Endothelial cell of umbilical vein (primary cell): ENCODE data around the gene PLXNB2. TPM values are rescaled to one million over a fixed set of nuclear protein-coding genes. Genes with fewer than 3 reads are reported as not detected.

ENCODE experiments used
- BruUV-seq: library from RNA; stranded (reverse); fragments of 400-500 nt; replicated peaks from 2 replicates; lab custom pipeline; 2021; lab: Mats Ljungman, UMichigan
- CTCF ChIA-PET: fragments of 300-600, 350-600 bp; sonication (Branson Sonifier 250); formaldehyde crosslinking; loops from one replicate; lab custom pipeline; 2021; ENCODE audit warnings: antibody characterized with exemption, inconsistent platforms; lab: Charles Lee
- POLR2A ChIA-PET: fragments of 300-600, 350-600 bp; sonication (Branson Sonifier 250); formaldehyde crosslinking; loops from one replicate; lab custom pipeline; 2021; ENCODE audit warnings: antibody characterized with exemption, inconsistent platforms; lab: Charles Lee
- DNase-seq: peaks from one replicate; pipeline ENCODE4 v3.0.0-alpha.2; 2011; ENCODE audit warnings: low read depth, low spot score
- FAIRE-seq: peaks from 2 replicates; lab custom pipeline; 2011; peaks lifted over from hg19 to GRCh38; lab: Jason Lieb, UNC
- H2AFZ ChIP-seq: 2 replicates; pipeline ENCODE4 v1.6.0; 2012; ENCODE audit warnings: low read depth, low read length, control low read depth, inconsistent platforms
- H3K27ac ChIP-seq: 2 replicates; pipeline ENCODE4 v1.5.1; 2011; ENCODE audit warnings: low read depth, mild to moderate bottlenecking, control low read depth, low read length, moderate library complexity; ENCODE audit not compliant: insufficient read depth
- H3K27me3 ChIP-seq, 2 experiments: 2 replicates each; pipeline versions ENCODE4 v1.6.0 to v1.6.1; 2011; ENCODE audit warnings: low read length in 2 of 2, mixed read lengths in 1 of 2; ENCODE audit not compliant: control insufficient read depth in 2 of 2, insufficient read depth in 2 of 2
- H3K36me3 ChIP-seq, 2 experiments: 2 replicates in 1 of 2; 3 replicates in 1 of 2; pipeline ENCODE4 v1.5.1; 2011; ENCODE audit warnings: low read length in 2 of 2, mild to moderate bottlenecking in 1 of 2, moderate library complexity in 1 of 2; ENCODE audit not compliant: control insufficient read depth in 2 of 2, insufficient read depth in 2 of 2; ENCODE audit errors: extremely low read depth in 1 of 2
- H3K4me1 ChIP-seq: 3 replicates; pipeline ENCODE4 v1.5.1; 2011; ENCODE audit warnings: mild to moderate bottlenecking, low read length; ENCODE audit not compliant: control insufficient read depth, insufficient read depth; ENCODE audit errors: extremely low read depth
- H3K4me2 ChIP-seq: 2 replicates; pipeline ENCODE4 v1.6.1; 2011; ENCODE audit warnings: low read length, control low read depth, mixed read lengths; ENCODE audit not compliant: insufficient read depth
- H3K4me3 ChIP-seq, 3 experiments: fragments of 200-600 bp in 1 of 3; sonication (generic), shearing (Covaris generic) in 1 of 3; replicated peaks in 1 of 3; 2 replicates each; pipeline ENCODE4 v1.5.1; 2011 to 2016; ENCODE audit warnings: control low read depth in 3 of 3, low read length in 3 of 3, mild to moderate bottlenecking in 2 of 3, inconsistent platforms in 1 of 3, low read depth in 1 of 3, moderate library complexity in 1 of 3; ENCODE audit not compliant: insufficient read depth in 1 of 3
- H3K79me2 ChIP-seq: 2 replicates; pipeline ENCODE4 v1.6.0; 2012; ENCODE audit warnings: low read length, inconsistent platforms; ENCODE audit not compliant: control insufficient read depth, insufficient read depth
- H3K9ac ChIP-seq: replicated peaks from 2 replicates; pipeline ENCODE3; 2011; ENCODE audit warnings: low read length, control low read depth; ENCODE audit not compliant: insufficient read depth; ENCODE audit errors: extremely low read depth
- H3K9me1 ChIP-seq: replicated peaks from 3 replicates; pipeline ENCODE4 v1.6.0; 2011; ENCODE audit warnings: mild to moderate bottlenecking, low read length; ENCODE audit not compliant: control insufficient read depth, insufficient read depth; ENCODE audit errors: extremely low read depth
- H3K9me3 ChIP-seq: replicated peaks from 2 replicates; pipeline ENCODE4 v1.5.1; 2012; ENCODE audit warnings: low read length, inconsistent platforms; ENCODE audit not compliant: control insufficient read depth, insufficient read depth
- H4K20me1 ChIP-seq: replicated peaks from 2 replicates; pipeline ENCODE3; 2011; ENCODE audit warnings: mild to moderate bottlenecking, low read length; ENCODE audit not compliant: control insufficient read depth, insufficient read depth; ENCODE audit errors: extremely low read depth
- GATA2 ChIP-seq: IDR thresholded peaks from 2 replicates; pipeline ENCODE4 v1.7.0; 2011; ENCODE audit warnings: low read depth, mild to moderate bottlenecking, moderate library complexity, mixed read lengths, low read length; ENCODE audit not compliant: insufficient read length, insufficient read depth
- JUN ChIP-seq: IDR thresholded peaks from 2 replicates; pipeline ENCODE4 v1.6.1; 2011; ENCODE audit warnings: borderline replicate concordance, low read depth; ENCODE audit not compliant: insufficient read length, insufficient read depth
- MYC ChIP-seq: IDR thresholded peaks from one replicate; pipeline ENCODE4 v1.6.1; 2011; ENCODE audit warnings: mild to moderate bottlenecking, low read depth, low read length
- dilution Hi-C: fragments of 300-500 bp; cut with MboI; formaldehyde crosslinking; loops from one replicate; pipeline ENCODE4 v1.15.0; 2019; ENCODE audit warnings: low sequenced_read_pairs; ENCODE audit not compliant: extremely low pct_ligation_motif_present
- intact Hi-C: fragments of 100-400 bp; cut with micrococcal nuclease; formaldehyde crosslinking; loops from one replicate; pipeline ENCODE4 v1.10.0; 2022
- polyA plus RNA-seq, 4 experiments: library from polyadenylated mRNA; depleted of rRNA in 3 of 4; stranded (reverse) in 3 of 4; unstranded in 1 of 4; fragments of >200 nt; gene quantifications; 2 replicates each; pipeline versions ENCODE4 v1.2.1 to v1.2.3, GENCODE V29; 2011 to 2012; ENCODE audit warnings: missing spikeins in 1 of 4
- total RNA-seq: library from RNA; stranded (reverse); gene quantifications from 2 replicates; pipeline ENCODE4 v1.2.3, GENCODE V29; 2021
- TF ChIP-seq, protein P1 (sequence below): IDR thresholded peaks from 2 replicates; pipeline ENCODE4 v1.6.1; 2011; ENCODE audit not compliant: insufficient read depth, insufficient read length
- TF ChIP-seq, protein P2 (sequence below), 2 donors: IDR thresholded peaks; 1 replicate in 1 of 2; 2 replicates in 1 of 2; pipeline ENCODE4 v1.5.1; 2011; ENCODE audit warnings: low read length in 2 of 2, mild to moderate bottlenecking in 2 of 2, moderate library complexity in 2 of 2, control low read depth in 1 of 2, inconsistent platforms in 1 of 2, low read depth in 1 of 2; ENCODE audit not compliant: insufficient read depth in 1 of 2; ENCODE audit errors: extremely low read depth in 1 of 2

PLXNB2 gene
- total and polyA plus RNA-seq, 2 donors (not counting 3 experiments of a cell fraction or from before 2014, with no cell fraction given), result 82.3 to 139 TPM

DNA sequence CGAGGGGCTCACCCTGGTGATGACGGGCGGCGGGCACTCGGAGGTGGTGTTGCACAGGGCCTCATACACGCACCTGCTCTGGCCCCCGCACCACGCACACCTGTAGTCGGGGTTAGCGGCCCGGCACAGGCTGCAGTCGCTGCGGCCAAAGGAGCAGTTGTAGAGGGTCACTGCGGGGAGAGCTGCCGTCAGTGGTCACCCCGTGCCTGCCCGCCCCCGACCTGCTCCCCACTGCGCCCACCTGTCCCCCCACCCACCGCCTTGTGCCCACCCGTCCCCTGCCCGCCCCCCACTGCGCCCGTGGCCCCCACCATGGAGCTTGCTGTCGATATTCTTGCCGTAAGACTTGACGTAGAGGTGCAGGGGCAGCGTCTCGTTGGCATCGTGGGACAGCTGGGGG is 23.6 kb downstream of the PLXNB2 start:
- no peak overlapping the region for H3K4me3 ChIP-seq

More for the DNA sequence above, 23.6 kb downstream of the PLXNB2 start:
- Histone ChIP-seq H2AFZ (no peak overlapping the region), H3K9me3 (no peaks in the 10 kb centered on the region), H3K27ac (no peak overlapping the region), H3K9me1 (no peaks in the 10 kb centered on the region), H3K4me1 (peaks cover 2% of the 10 kb centered on the region), H3K36me3 (peaks cover 34 to 76% of the 10 kb centered on the region in 2 experiments), H3K79me2 (peaks cover 2% of the 10 kb centered on the region), H4K20me1 (no peaks in the 10 kb centered on the region), H3K4me2 (no peak overlapping the region), H3K27me3 (no peaks in the 10 kb centered on the region), H3K9ac (no peak overlapping the region)
- BruUV-seq, result no TSS peak
- TF ChIP-seq, protein P1, sequence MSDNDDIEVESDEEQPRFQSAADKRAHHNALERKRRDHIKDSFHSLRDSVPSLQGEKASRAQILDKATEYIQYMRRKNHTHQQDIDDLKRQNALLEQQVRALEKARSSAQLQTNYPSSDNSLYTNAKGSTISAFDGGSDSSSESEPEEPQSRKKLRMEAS, result no peak
- no peak for TF ChIP-seq JUN
- TF ChIP-seq, protein P2, sequence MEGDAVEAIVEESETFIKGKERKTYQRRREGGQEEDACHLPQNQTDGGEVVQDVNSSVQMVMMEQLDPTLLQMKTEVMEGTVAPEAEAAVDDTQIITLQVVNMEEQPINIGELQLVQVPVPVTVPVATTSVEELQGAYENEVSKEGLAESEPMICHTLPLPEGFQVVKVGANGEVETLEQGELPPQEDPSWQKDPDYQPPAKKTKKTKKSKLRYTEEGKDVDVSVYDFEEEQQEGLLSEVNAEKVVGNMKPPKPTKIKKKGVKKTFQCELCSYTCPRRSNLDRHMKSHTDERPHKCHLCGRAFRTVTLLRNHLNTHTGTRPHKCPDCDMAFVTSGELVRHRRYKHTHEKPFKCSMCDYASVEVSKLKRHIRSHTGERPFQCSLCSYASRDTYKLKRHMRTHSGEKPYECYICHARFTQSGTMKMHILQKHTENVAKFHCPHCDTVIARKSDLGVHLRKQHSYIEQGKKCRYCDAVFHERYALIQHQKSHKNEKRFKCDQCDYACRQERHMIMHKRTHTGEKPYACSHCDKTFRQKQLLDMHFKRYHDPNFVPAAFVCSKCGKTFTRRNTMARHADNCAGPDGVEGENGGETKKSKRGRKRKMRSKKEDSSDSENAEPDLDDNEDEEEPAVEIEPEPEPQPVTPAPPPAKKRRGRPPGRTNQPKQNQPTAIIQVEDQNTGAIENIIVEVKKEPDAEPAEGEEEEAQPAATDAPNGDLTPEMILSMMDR (IDR thresholded peaks at IDR 0.05; ENCODE audit: extremely low read depth in 1 of 2, insufficient read depth in 1 of 2, low read depth in 1 of 2, low read length in 2 of 2), result no peak
- TF ChIP-seq GATA2, result no peak
- TF ChIP-seq MYC, result no peak
- intact Hi-C loops (no loop called here), dilution Hi-C loops (no loop called here)
- DNase-seq (no peak), FAIRE-seq (no peak)
- ChIA-PET CTCF (no interaction called here), POLR2A (no interaction called here)
